HCT116 (cell line): ENCODE measurements around the gene EHMT1. TPM values are rescaled to one million over a fixed set of nuclear protein-coding genes. Genes with fewer than 3 reads are reported as not detected.

Experiments
- ATAC-seq: fragments of 200-7000 bp; cut with Tn5 transposase; 2 replicates; pipeline ENCODE4 v1.9.1; 2020; ENCODE audit warnings: mild to moderate bottlenecking, moderate library complexity
- BruUV-seq: library from RNA; stranded (reverse); fragments of 400-500 nt; replicated peaks from 2 replicates; lab custom pipeline; 2021; lab: Mats Ljungman, UMichigan
- CTCF ChIA-PET: fragments of 300-600 bp; sonication (Branson Sonifier 250); formaldehyde crosslinking; loops from one replicate; lab custom pipeline; 2021; ENCODE audit warnings: antibody characterized with exemption; lab: Charles Lee
- POLR2A ChIA-PET: fragments of 300-600, 350-600 bp; sonication (Branson Sonifier 250); formaldehyde crosslinking; loops from one replicate; lab custom pipeline; 2021; ENCODE audit warnings: antibody characterized with exemption; lab: Charles Lee
- RAD21 ChIA-PET, 2 experiments: fragments of 300-600 bp; sonication (Branson Sonifier 250); formaldehyde crosslinking; loops; one replicate each; lab custom pipeline; 2023; ENCODE audit warnings: low total read pairs in 2 of 2; ENCODE audit not compliant: uncharacterized antibody in 2 of 2, unreplicated experiment in 2 of 2, low non-redundant PET in 1 of 2; lab: Charles Lee
- DNase-seq: peaks from one replicate; pipeline ENCODE4 v3.0.0-alpha.2; 2010; ENCODE audit warnings: low read depth, low spot score
- H2AFZ ChIP-seq: fragments of 200-600 bp; shearing (Covaris generic), sonication (generic); 2 replicates; pipeline ENCODE4 v1.6.1; 2017; ENCODE audit warnings: low read depth, mixed run types, mixed read lengths, antibody characterized with exemption, low read length; ENCODE audit not compliant: poor library complexity, severe bottlenecking
- H3K27ac ChIP-seq: 2 replicates; pipeline ENCODE4 v1.5.1; 2012; ENCODE audit warnings: low read depth, low read length
- H3K27me3 ChIP-seq: fragments of 200-600 bp; sonication (generic); 2 replicates; pipeline ENCODE4 v1.6.1; 2016; ENCODE audit warnings: mixed run types, low read length, mixed read lengths; ENCODE audit not compliant: insufficient read depth
- H3K36me3 ChIP-seq, 2 experiments: fragments of 200-500 bp in 1 of 2; fragments of 200-600 bp in 1 of 2; sonication (Bioruptor generic) in 1 of 2; sonication (generic) in 1 of 2; 2 replicates each; pipeline versions ENCODE4 v1.5.1 to v1.6.1; 2014 to 2016; ENCODE audit warnings: low read length in 2 of 2, inconsistent platforms in 1 of 2, mixed read lengths in 1 of 2, mixed run types in 1 of 2; ENCODE audit not compliant: insufficient read depth in 2 of 2, control insufficient read depth in 1 of 2
- H3K4me1 ChIP-seq, 2 experiments: fragments of 200-600 bp in 1 of 2; sonication (generic) in 1 of 2; 2 replicates each; pipeline versions ENCODE4 v1.5.1 to v1.6.1; 2012 to 2017; ENCODE audit warnings: low read length in 2 of 2, inconsistent platforms in 1 of 2, mild to moderate bottlenecking in 1 of 2, mixed read lengths in 1 of 2, mixed run types in 1 of 2, moderate library complexity in 1 of 2; ENCODE audit not compliant: insufficient read depth in 2 of 2, control insufficient read depth in 1 of 2
- H3K4me2 ChIP-seq: fragments of 200-600 bp; sonication (generic); 2 replicates; pipeline ENCODE4 v1.6.1; 2017; ENCODE audit warnings: mixed run types, low read length, mixed read lengths
- H3K4me3 ChIP-seq, 2 experiments: fragments of 200-600 bp in 1 of 2; sonication (generic) in 1 of 2; replicated peaks in 1 of 2; 2 replicates each; pipeline ENCODE4 v1.5.1; 2011 to 2016; ENCODE audit warnings: low read length in 2 of 2, control low read depth in 1 of 2, low read depth in 1 of 2, mild to moderate bottlenecking in 1 of 2, mixed read lengths in 1 of 2, mixed run types in 1 of 2
- H3K79me2 ChIP-seq: fragments of 200-600 bp; sonication (generic); 2 replicates; pipeline ENCODE4 v1.6.1; 2017; ENCODE audit warnings: mild to moderate bottlenecking, mixed run types, low read length, moderate library complexity, mixed read lengths; ENCODE audit not compliant: insufficient read depth
- H3K9ac ChIP-seq: fragments of 200-600 bp; sonication (generic); 2 replicates; pipeline ENCODE4 v1.6.1; 2016; ENCODE audit warnings: low read length, mixed read lengths
- H3K9me2 ChIP-seq: fragments of 200-600 bp; sonication (generic), shearing (Covaris generic); 2 replicates; pipeline ENCODE4 v1.6.1; 2017; ENCODE audit warnings: mixed run types, mild to moderate bottlenecking, moderate library complexity; ENCODE audit not compliant: insufficient read depth
- H3K9me3 ChIP-seq, 2 experiments: fragments of 200-500 bp in 1 of 2; fragments of 200-600 bp in 1 of 2; sonication (Bioruptor generic) in 1 of 2; sonication (generic) in 1 of 2; 2 replicates each; pipeline ENCODE4 v1.6.1; 2014 to 2017; ENCODE audit warnings: low read length in 2 of 2, mixed read lengths in 2 of 2, inconsistent platforms in 1 of 2, low read depth in 1 of 2, mild to moderate bottlenecking in 1 of 2, mixed run types in 1 of 2, moderate library complexity in 1 of 2; ENCODE audit not compliant: control insufficient read depth in 1 of 2, insufficient read depth in 1 of 2
- H4K20me1 ChIP-seq: fragments of 200-600 bp; sonication (generic), shearing (Covaris generic); 2 replicates; pipeline ENCODE4 v1.6.1; 2017; ENCODE audit warnings: mixed run types, mild to moderate bottlenecking, moderate library complexity; ENCODE audit not compliant: insufficient read depth
- CBX3 ChIP-seq: IDR thresholded peaks from 2 replicates; pipeline ENCODE4 v1.6.1; 2012; ENCODE audit warnings: low read depth
- ELF1 ChIP-seq: IDR thresholded peaks from 2 replicates; pipeline ENCODE4 v1.6.1; 2012; ENCODE audit warnings: low read depth, borderline replicate concordance
- EZH2phosphoT487 ChIP-seq: fragments of 200-600 bp; IDR thresholded peaks from 2 replicates; pipeline ENCODE4 v1.6.1; 2018; ENCODE audit warnings: antibody characterized with exemption, borderline replicate concordance
- JUND ChIP-seq: IDR thresholded peaks from 2 replicates; pipeline ENCODE4 v1.6.1; 2012
- TCF7L2 ChIP-seq: IDR thresholded peaks from 2 replicates; pipeline ENCODE4 v1.7.0; 2011; ENCODE audit warnings: borderline replicate concordance, inconsistent platforms; ENCODE audit not compliant: insufficient read depth, insufficient read length; ENCODE audit errors: extremely low read depth
- ZFX ChIP-seq: fragments of 450-650 bp; IDR thresholded peaks from 2 replicates; pipeline ENCODE4 v1.6.1; 2017
- intact Hi-C: fragments of 100-400 bp; cut with micrococcal nuclease; formaldehyde crosslinking; loops from 2 replicates; pipeline ENCODE4 v1.10.0; 2022
- total RNA-seq: library from RNA; stranded (reverse); gene quantifications from one replicate; pipeline ENCODE4 v1.2.1, GENCODE V29; 2021; ENCODE audit not compliant: unreplicated experiment
- TF ChIP-seq, protein P1 (sequence below): IDR thresholded peaks from 2 replicates; pipeline ENCODE4 v1.6.1; 2011; ENCODE audit warnings: mild to moderate bottlenecking, low read length, moderate library complexity; ENCODE audit not compliant: insufficient replicate concordance; ENCODE audit errors: extremely low read depth

Gene EHMT1
- total RNA-seq, 1 experiment from 2014 or later: 86.1 TPM

DNA sequence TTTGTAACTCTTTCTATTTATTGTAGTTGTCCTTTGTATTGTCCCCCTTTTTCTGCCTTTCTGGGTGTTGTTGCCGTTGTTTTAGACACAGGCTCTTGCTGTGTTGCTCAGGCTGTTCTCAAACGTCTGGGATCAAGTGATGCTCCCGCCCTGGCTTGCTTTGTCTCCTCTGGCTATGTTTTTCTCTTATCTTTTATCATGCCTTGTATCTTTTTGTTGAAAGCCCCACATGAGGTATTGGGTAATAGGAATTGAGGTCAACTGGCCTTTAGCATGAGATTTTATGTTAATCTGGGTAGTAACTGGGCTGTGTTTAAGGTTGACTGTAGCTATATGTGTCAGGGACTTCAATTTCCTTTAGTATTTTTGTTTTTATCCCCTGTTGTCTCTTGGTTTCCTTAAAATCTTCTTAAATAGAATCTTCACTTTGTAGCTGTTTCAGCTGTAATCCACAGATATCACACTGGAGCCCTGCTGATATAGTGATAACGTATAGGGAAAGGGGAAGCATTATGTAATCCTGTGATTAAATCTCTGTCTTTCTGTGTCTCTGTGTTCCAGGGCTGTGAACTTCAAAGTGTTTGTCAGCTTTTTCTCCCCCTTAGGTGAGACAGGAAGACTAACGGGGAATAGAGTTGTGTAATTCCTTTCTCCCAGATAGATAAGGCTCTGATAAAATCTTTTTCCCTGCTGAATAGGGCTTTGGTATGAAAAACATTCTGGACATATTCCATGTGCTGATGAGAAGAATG is 232.9 kb downstream of the EHMT1 start:
- no TSS peak for BruUV-seq
- Histone ChIP-seq H3K9me2 (no peaks in the 10 kb centered on the region), H3K79me2 (no peaks in the 10 kb centered on the region), H3K27ac (no peak overlapping the region), H4K20me1 (no peaks in the 10 kb centered on the region), H3K9ac (no peak overlapping the region), H3K4me2 (no peak overlapping the region), H2AFZ (no peak overlapping the region), H3K36me3 (no peaks in the 10 kb centered on the region), H3K27me3 (no peaks in the 10 kb centered on the region), H3K9me3 (peaks cover 0 to 4% of the 10 kb centered on the region in 2 experiments; a peak in 1 of 4 replicates), H3K4me1 (no peaks in the 10 kb centered on the region), H3K4me3 (no peak overlapping the region)
- DNase-seq: no peak
- ChIA-PET RAD21 (no interaction called here), CTCF (no interaction called here), POLR2A (no interaction called here)
- intact Hi-C loops: no loop called here
- no peak for ATAC-seq
- TF ChIP-seq CBX3 (no peak), ZFX (no peak), TCF7L2 (no peak)
- TF ChIP-seq, protein P1, sequence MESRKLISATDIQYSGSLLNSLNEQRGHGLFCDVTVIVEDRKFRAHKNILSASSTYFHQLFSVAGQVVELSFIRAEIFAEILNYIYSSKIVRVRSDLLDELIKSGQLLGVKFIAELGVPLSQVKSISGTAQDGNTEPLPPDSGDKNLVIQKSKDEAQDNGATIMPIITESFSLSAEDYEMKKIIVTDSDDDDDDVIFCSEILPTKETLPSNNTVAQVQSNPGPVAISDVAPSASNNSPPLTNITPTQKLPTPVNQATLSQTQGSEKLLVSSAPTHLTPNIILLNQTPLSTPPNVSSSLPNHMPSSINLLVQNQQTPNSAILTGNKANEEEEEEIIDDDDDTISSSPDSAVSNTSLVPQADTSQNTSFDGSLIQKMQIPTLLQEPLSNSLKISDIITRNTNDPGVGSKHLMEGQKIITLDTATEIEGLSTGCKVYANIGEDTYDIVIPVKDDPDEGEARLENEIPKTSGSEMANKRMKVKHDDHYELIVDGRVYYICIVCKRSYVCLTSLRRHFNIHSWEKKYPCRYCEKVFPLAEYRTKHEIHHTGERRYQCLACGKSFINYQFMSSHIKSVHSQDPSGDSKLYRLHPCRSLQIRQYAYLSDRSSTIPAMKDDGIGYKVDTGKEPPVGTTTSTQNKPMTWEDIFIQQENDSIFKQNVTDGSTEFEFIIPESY: no peak

DNA sequence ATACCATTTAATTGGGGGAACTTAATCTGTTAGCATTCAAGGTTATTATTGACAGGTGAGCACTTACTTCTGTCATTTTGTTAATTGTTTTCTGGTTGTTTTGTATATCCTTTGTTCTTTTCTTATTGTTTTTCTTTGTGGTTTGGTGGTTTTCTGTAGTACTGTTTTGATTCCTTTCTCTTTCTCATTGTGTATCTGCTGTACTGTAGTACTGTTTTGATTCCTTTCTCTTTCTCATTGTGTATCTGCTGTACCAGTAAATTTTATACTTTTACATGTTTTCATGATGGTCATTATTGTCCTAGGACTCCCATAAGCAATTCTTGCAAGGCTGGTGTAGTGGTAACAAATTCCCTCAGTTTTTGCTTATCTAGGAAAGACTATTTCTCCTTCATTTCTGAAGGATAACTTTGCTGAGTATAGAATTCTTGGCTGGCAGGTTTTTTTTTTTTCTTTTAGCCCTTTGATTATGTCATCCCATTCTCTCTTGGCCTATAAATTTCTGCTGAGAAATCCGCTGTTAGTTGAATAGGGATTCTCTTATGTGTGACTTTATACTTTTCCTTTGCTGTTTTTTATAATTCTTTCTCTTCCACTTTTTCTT is 234.7 kb downstream of the EHMT1 start:
- POLR2A ChIA-PET: no interaction called here
- H3K79me2 ChIP-seq: no peaks in the 10 kb centered on the region
- no peak overlapping the region for H3K4me2 ChIP-seq
- H3K4me3 ChIP-seq: no peak overlapping the region
- no peaks in the 10 kb centered on the region for H3K27me3 ChIP-seq
- no peak overlapping the region for H3K9ac ChIP-seq
- RAD21 ChIA-PET: no interaction called here
- ATAC-seq: no peak
- intact Hi-C loops: no loop called here
- H3K36me3 ChIP-seq: no peaks in the 10 kb centered on the region
- no peak overlapping the region for H2AFZ ChIP-seq
- no peaks in the 10 kb centered on the region for H4K20me1 ChIP-seq
- H3K4me1 ChIP-seq: no peaks in the 10 kb centered on the region
- H3K27ac ChIP-seq: no peak overlapping the region
- BruUV-seq: no TSS peak
- CTCF ChIA-PET: no interaction called here
- TF ChIP-seq ELF1: no peak
- no peak for TF ChIP-seq TCF7L2
- TF ChIP-seq JUND: no peak
- no peak for TF ChIP-seq EZH2phosphoT487
- DNase-seq: no peak
- no peaks in the 10 kb centered on the region for H3K9me2 ChIP-seq
- H3K9me3 ChIP-seq: peaks cover 0 to 4% of the 10 kb centered on the region in 2 experiments; a peak in 1 of 4 replicates
